Fibroblast of skin of right biceps (primary cell): Measurements from ENCODE around the gene SLC25A43.
A peak's percentile ranks its signal among the peaks of the same experiment; 100 is the strongest.
"Not testable (repeated sequence)": the region's sequence is repeated elsewhere in the genome, so short reads cannot be mapped to it uniquely, and the experiment has no call there.

Source experiments
- DNase-seq: peaks from one replicate; pipeline ENCODE4 v3.0.0-alpha.2; 2013

Gene SLC25A43

GRCh38 chrX:119468551-119469312 is 69.6 kb downstream of the SLC25A43 start:
- DNase-seq = peak; percentile 80

GRCh38 chrX:119469313-119469635 is 70.1 kb downstream of the SLC25A43 start:
- DNase-seq = no peak

GRCh38 chrX:119474615-119475388 is 75.7 kb downstream of the SLC25A43 start:
- no peak for DNase-seq

GRCh38 chrX:119475389-119476101 is 76.4 kb downstream of the SLC25A43 start:
- DNase-seq = peak; percentile 36

GRCh38 chrX:119477812-119478232 is 78.7 kb downstream of the SLC25A43 start:
- DNase-seq = peak; percentile 66

- no peak for DNase-seq
Measured at GRCh38 chrX:119478504-119478903, 79.4 kb downstream of the SLC25A43 start.

- no peak for DNase-seq
Measured at GRCh38 chrX:119479845-119480244, 80.7 kb downstream of the SLC25A43 start.

- no peak for DNase-seq
Measured at GRCh38 chrX:119481323-119481801, 82.2 kb downstream of the SLC25A43 start.

GRCh38 chrX:119482041-119482440 is 82.9 kb downstream of the SLC25A43 start:
- no peak for DNase-seq

- DNase-seq = peak; percentile 53
Measured at GRCh38 chrX:119482481-119483480, 83.6 kb downstream of the SLC25A43 start.

GRCh38 chrX:119486745-119487144 is 87.6 kb downstream of the SLC25A43 start:
- DNase-seq = no peak

GRCh38 chrX:119487766-119488165 is 88.6 kb downstream of the SLC25A43 start:
- DNase-seq = not testable (repeated sequence)

GRCh38 chrX:119488749-119489148 is 89.6 kb downstream of the SLC25A43 start:
- DNase-seq = peak; percentile 57

- no peak for DNase-seq
Measured at GRCh38 chrX:119489212-119490074, 90.3 kb downstream of the SLC25A43 start.

- no peak for DNase-seq
Measured at GRCh38 chrX:119492463-119492862, 93.3 kb downstream of the SLC25A43 start.

- DNase-seq = not testable (repeated sequence)
Measured at GRCh38 chrX:119493851-119494495, 94.8 kb downstream of the SLC25A43 start.

- DNase-seq = no peak
Measured at GRCh38 chrX:119495734-119496726, 96.9 kb downstream of the SLC25A43 start.

GRCh38 chrX:119497185-119497584 is 98.0 kb downstream of the SLC25A43 start:
- no peak for DNase-seq
